RWPE2 (cell line): ENCODE results near the gene FNDC3B.

ENCODE experiments used
- ATAC-seq: fragments of 200-7000 bp; cut with Tn5 transposase; 3 replicates; pipeline ENCODE4 v1.9.1; 2021; ENCODE audit warnings: low read depth
- DNase-seq: peaks from one replicate; pipeline ENCODE4 v3.0.0-alpha.2; 2020; ENCODE audit warnings: low spot score
- H3K27ac ChIP-seq: fragments of 450-650 bp; 2 replicates; pipeline ENCODE4 v1.5.1; 2017; ENCODE audit warnings: mild to moderate bottlenecking; ENCODE audit not compliant: poor library complexity, severe bottlenecking
- H3K27me3 ChIP-seq: fragments of 250-450 bp; sonication (Bioruptor Pico); 2 replicates; pipeline ENCODE4 v1.5.1; 2021; ENCODE audit warnings: mild to moderate bottlenecking, moderate library complexity; ENCODE audit not compliant: insufficient read depth, poor library complexity, severe bottlenecking
- H3K36me3 ChIP-seq: fragments of 250-450 bp; sonication (Bioruptor Pico); 2 replicates; pipeline ENCODE4 v1.5.1; 2020; ENCODE audit warnings: low read depth, mild to moderate bottlenecking, moderate library complexity
- H3K4me1 ChIP-seq: fragments of 250-450 bp; sonication (Bioruptor Pico); 2 replicates; pipeline ENCODE4 v1.5.1; 2021; ENCODE audit warnings: mild to moderate bottlenecking, moderate library complexity; ENCODE audit not compliant: insufficient read depth, poor library complexity, severe bottlenecking
- H3K4me3 ChIP-seq: fragments of 250-450 bp; sonication (Bioruptor Pico); 2 replicates; pipeline ENCODE4 v1.5.1; 2021; ENCODE audit warnings: mild to moderate bottlenecking, moderate library complexity; ENCODE audit not compliant: severe bottlenecking
- H3K9me3 ChIP-seq: fragments of 250-450 bp; sonication (Bioruptor Pico); 2 replicates; pipeline ENCODE4 v1.5.1; 2021; ENCODE audit warnings: mild to moderate bottlenecking, moderate library complexity; ENCODE audit not compliant: severe bottlenecking
- TF ChIP-seq, protein P1 (sequence below): fragments of 450-650 bp; IDR thresholded peaks from one replicate; pipeline ENCODE4 v1.5.1; 2017; ENCODE audit warnings: mild to moderate bottlenecking, moderate library complexity; ENCODE audit not compliant: poor library complexity, severe bottlenecking

The FNDC3B gene

DNA sequence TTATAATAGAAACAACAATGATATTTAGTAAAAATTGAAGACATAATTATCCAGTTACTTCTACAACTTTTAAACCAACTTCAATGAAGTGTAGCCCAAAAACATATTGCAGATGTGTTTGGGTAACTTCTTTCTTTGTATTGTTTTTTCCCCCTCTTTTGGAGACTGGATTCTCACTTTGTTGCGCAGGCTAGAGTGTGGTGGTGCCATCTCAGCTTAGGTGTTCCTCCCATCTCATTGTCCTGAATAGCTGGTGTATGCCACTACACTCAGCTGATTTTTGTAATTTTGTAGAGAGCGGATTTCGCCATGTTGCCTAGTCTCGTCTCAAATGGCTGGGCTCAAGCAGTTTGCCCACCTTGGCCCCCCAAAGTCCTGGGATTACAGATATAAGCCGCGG, 148.1 kb downstream of the FNDC3B start:
- Histone ChIP-seq H3K4me1 (peaks cover 17% of the 10 kb centered on the region), H3K36me3 (peaks cover 4% of the 10 kb centered on the region), H3K27me3 (no peaks in the 10 kb centered on the region), H3K4me3 (no peak overlapping the region), H3K27ac (no peak overlapping the region), H3K9me3 (no peaks in the 10 kb centered on the region)
- no peak for ATAC-seq
- TF ChIP-seq, protein P1, sequence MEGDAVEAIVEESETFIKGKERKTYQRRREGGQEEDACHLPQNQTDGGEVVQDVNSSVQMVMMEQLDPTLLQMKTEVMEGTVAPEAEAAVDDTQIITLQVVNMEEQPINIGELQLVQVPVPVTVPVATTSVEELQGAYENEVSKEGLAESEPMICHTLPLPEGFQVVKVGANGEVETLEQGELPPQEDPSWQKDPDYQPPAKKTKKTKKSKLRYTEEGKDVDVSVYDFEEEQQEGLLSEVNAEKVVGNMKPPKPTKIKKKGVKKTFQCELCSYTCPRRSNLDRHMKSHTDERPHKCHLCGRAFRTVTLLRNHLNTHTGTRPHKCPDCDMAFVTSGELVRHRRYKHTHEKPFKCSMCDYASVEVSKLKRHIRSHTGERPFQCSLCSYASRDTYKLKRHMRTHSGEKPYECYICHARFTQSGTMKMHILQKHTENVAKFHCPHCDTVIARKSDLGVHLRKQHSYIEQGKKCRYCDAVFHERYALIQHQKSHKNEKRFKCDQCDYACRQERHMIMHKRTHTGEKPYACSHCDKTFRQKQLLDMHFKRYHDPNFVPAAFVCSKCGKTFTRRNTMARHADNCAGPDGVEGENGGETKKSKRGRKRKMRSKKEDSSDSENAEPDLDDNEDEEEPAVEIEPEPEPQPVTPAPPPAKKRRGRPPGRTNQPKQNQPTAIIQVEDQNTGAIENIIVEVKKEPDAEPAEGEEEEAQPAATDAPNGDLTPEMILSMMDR, result no peak
- DNase-seq, result no peak

DNA sequence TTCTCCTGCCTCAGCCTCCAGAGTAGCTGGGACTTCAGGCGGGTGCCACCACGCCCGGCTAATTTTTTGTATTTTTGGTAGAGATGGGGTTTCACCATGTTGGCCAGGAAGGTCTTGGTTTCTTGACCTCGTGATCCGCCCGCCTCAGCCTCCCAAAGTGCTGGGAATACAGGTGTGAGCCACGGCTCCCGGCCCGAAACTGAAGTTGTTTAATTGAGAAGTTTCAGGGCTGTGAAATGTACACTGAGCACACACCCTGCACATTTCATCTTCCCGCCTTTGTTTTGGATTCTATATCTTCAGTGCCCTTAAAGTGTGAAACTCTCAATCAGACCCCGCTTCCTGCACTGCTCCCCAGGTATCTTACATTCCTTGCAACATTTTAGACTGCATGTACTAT, 149.1 kb downstream of the FNDC3B start:
- peaks cover 16% of the 10 kb centered on the region for H3K4me1 ChIP-seq
- no peaks in the 10 kb centered on the region for H3K9me3 ChIP-seq
- no peak for DNase-seq
- ATAC-seq, result no peak
- H3K27me3 ChIP-seq, result no peaks in the 10 kb centered on the region
- peak overlapping the region; percentile 14 for H3K27ac ChIP-seq
- TF ChIP-seq, protein P1, result no peak
- peaks cover 4% of the 10 kb centered on the region for H3K36me3 ChIP-seq
- no peak overlapping the region for H3K4me3 ChIP-seq

DNA sequence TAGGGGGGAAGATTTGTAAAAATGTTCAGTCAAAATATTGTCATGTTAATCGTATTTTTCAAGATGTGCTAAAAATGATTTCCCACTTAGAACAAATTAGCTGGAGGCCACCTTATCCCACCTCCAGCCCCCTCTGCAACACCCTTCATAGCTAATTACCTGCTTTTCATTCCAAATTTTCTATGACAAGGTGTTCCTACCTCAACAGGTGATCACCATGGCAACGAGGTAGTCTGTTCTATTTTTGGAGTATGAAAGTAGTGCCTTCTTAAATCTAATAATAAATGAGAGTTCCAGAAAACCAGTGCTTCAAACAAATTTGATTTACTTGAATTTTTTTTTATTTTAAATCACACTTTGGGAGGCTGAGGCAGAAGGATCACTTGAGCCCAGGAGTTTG, 149.8 kb downstream of the FNDC3B start:
- H3K4me1 ChIP-seq, result peaks cover 14% of the 10 kb centered on the region
- peak overlapping the region; percentile 14 for H3K27ac ChIP-seq
- no peaks in the 10 kb centered on the region for H3K27me3 ChIP-seq
- TF ChIP-seq, protein P1, result no peak
- H3K9me3 ChIP-seq, result no peaks in the 10 kb centered on the region
- H3K4me3 ChIP-seq, result no peak overlapping the region
- peaks cover 4% of the 10 kb centered on the region for H3K36me3 ChIP-seq
- DNase-seq, result no peak
- no peak for ATAC-seq

DNA sequence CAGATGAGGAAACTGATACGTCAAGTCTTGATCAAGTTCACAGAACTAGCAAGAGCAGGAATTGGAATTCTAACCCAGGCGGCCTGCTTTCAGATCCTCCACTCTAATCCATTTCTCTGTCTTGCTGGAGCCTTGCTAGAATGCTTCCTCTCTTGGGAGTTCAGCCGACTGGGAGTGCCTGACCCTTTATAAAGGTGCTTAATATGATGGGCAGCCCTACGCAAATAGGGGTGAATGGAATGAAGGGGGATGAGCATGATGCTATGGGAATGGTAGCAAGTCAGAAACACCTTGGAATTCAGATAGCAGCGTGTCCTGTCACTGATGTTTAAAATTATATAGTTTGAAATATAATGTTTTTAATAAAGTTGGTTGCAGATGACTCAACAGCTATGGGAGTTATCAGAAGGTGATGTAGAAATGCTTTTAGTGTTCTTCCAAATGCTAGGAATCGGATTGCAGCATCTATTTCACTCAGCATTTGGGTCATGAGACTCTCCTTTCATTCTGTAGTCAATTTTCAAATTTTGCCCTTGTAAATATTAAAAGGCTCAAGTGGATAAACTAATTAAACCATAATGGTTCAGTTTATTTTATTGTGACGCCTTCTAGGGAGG, 150.7 kb downstream of the FNDC3B start:
- no peak overlapping the region for H3K4me3 ChIP-seq
- no peaks in the 10 kb centered on the region for H3K9me3 ChIP-seq
- H3K27ac ChIP-seq, result no peak overlapping the region
- DNase-seq, result no peak
- peaks cover 4% of the 10 kb centered on the region for H3K36me3 ChIP-seq
- TF ChIP-seq, protein P1, result no peak
- peak; percentile 35; the same call in 2 of the 3 replicates for ATAC-seq
- H3K4me1 ChIP-seq, result peaks cover 23% of the 10 kb centered on the region
- H3K27me3 ChIP-seq, result no peaks in the 10 kb centered on the region

DNA sequence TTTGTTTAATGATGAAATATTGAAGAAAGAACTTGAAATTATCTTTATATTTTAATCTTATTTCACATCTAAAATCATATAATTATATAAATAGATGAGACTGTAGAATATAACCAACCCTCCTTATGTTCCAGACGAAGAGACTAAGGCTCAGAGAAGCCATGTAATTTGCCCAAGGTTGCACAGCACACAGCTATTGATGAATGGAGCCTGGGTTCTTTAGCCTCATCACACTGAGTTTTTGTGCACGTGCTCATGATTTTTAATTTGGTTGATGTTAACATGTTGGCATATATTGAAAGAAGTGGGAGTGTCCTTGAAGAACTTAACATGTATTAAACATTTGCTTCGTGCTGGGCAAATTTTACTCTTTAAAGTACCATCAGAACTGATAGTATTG, 151.6 kb downstream of the FNDC3B start:
- DNase-seq (no peak), ATAC-seq (no peak)
- H3K27ac ChIP-seq, result no peak overlapping the region

More for the DNA sequence above, 151.6 kb downstream of the FNDC3B start:
- H3K4me1 ChIP-seq, result peaks cover 24% of the 10 kb centered on the region
- no peaks in the 10 kb centered on the region for H3K9me3 ChIP-seq
- H3K36me3 ChIP-seq, result no peaks in the 10 kb centered on the region; the same call in 1 of the 2 replicates
- H3K27me3 ChIP-seq, result no peaks in the 10 kb centered on the region
- no peak overlapping the region for H3K4me3 ChIP-seq
- TF ChIP-seq, protein P1, result no peak
